NCI-H2107 treated with DMSO at 0.1 percent for 48 hours (cell line): ENCODE measurements around the gene CRK.

Experiments
- DNase-seq: peaks from one replicate; lab custom pipeline; 2025; ENCODE audit not compliant: unreplicated experiment; lab: John Stamatoyannopoulos, UW

CRK gene

GRCh38 chr17:1486802-1487695 is 31.0 kb upstream of the CRK start:
- no peak for DNase-seq

DNA sequence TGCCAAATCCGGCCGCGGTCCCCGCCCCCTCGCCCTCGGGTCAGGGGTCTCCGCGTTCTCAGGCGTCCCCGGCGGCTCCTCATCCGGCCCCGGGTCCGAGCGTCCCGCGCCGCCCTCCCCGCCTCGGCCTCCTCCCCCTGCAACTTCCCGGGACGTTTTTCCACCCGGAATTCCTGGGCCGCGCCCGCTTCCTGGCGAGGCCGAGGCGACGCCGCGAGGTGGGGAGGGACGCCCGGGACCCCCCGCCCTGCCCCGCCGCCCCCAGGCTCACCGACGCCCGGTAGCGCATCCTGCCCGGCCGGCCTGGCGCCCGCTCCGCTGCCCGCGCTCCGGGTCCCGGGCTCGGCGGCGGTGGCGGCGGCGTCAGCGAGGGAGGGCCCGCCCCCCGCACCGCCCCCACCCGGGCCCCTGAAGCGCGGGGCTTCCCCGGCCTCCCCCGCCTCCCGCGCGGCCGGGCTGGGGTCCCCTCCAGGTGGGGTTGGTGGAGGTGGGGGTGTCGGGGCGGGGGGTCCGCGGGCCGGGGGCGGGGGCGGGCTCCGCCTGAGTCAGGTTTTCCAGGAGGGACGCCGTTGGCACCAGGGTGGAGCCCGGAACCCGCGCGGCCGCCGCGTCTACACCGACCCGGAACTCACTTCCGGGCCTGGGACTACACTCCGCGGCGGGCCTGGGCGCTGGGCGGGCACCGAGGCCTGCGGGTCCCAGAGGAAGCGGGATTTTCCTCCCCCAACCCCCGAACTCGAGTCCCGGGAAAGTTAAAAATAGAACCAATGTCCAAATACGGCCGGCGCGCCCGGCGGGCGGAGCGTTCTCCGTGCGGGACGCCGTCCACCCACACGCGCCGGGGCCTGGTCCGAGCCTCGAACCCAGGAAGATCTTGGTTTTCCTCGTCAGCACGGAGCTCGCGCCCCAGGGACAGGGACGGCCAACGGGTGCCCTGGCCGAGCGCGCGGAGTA is 29.7 kb upstream of the CRK start:
- no peak for DNase-seq

- no peak for DNase-seq
Observed at GRCh38 chr17:1484676-1485422, 28.8 kb upstream of the CRK start.

- no peak for DNase-seq
Observed at GRCh38 chr17:1484060-1484535, 28.1 kb upstream of the CRK start.

- DNase-seq = no peak
Observed at GRCh38 chr17:1482680-1483079, 26.6 kb upstream of the CRK start.

- no peak for DNase-seq
Observed at GRCh38 chr17:1481736-1482135, 25.7 kb upstream of the CRK start.

DNA sequence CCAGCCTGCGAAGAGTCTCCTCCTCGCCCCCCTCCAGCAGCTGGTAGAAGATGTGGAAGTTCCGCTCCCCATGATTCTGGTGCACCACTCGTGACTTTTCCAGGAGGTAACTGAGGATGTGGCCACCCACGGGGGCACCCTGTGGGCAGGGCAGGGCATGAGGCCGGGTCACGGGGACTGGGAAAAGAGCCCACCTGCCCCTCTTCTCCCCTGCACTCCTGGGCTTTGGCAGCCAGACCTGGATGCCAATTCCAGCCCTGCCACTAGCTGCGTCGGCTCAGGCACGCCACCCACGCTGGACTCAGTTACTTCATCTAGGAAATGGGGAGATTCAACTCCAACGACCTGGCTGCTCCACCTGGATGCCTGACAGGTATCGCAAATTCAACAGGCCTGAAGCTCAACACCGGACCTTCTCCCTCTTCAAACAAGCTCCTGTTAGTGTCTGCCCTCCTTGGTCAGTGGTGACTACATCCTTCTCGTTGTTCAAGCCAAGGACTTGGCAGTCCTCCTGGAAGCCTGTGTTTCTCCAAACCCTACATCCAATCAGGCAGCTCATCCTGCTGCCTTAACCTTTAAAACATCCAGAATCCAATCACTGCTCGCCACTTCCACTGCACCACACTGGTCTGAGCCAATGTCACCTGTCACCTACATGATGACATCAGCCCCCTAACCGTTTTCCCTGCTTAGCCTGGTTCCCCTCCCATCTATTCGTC is 24.9 kb upstream of the CRK start:
- DNase-seq = no peak

DNA sequence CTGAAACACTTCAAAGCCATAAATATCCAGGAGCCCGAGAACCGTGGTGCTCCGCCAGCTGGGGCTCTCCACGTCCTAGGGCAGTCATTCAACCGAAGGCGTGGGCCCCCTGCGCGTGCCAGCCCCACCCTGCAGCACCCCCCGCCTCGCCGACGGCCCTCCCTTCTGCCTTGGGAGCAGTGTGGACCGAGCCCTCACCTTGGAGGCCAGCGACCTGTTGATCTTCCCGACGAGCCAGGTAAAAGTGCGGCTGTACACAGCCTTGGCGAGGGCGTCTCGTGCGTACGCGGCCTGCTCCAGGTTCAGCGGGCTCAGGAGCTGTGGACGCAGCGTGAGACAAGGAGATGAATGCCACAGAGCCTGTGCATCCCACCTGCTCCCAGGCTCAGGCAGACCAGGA is 22.4 kb upstream of the CRK start:
- no peak for DNase-seq

GRCh38 chr17:1475321-1475854 is 19.4 kb upstream of the CRK start:
- DNase-seq = no peak

DNA sequence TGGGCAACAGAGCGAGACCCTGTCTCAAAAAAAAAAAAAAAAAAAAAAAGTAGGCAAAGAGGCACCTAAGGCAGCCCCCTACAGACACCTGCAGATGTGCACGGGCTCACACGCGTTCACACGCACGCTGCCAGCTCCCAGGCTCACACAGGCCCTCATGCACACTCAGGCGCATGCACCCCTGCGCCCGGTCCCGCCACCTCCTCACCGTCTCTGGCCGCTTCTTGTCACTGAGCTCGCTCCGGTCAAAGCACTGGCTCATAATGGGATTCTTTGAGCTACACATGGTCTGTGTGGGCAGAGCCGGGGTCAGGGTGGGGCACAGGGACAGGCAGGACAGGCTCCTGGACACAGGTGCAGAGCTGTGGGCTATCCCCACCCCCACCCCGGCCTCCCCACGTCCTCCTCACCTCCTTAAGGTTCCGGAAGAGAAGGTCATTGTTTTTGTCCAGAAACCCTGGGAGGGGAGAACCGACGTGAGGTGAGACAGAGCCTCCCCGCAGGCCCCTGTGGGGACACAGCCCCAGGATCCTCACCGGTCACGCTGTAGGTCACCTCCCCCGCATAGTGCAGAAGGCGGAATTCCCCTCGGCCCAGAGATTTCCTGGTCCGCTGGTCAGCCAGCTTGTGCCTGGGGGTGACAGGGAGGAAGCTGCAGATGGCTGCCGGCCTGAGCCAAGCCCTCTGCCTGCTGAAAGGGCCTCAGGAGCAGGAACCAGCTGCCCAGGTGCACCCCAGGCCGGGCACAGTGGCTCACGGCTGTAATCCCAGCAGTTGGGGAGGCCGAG is 18.6 kb upstream of the CRK start:
- DNase-seq = no peak

DNA sequence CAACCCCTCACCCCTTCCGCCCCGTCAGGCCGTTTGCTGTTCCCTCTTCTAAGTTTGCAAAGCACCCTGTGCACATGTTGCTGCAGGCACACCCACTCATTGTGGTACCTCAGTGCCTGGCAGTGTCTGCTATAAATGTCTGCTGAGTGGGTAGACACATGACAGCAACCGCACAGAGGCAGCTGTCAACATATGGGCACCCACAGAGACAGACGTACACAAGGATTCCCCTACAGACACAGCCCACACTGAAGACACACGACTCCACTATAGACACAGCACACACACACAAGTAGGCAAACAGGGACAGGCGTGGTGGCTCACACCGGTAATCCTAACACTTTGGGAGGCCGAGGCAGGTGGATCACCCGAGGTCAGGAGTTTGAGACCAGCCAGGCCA is 17.8 kb upstream of the CRK start:
- no peak for DNase-seq

GRCh38 chr17:1473170-1473569 is 17.1 kb upstream of the CRK start:
- no peak for DNase-seq

GRCh38 chr17:1471911-1472821 is 16.1 kb upstream of the CRK start:
- no peak for DNase-seq

- no peak for DNase-seq
Observed at GRCh38 chr17:1471490-1471889, 15.5 kb upstream of the CRK start.

DNA sequence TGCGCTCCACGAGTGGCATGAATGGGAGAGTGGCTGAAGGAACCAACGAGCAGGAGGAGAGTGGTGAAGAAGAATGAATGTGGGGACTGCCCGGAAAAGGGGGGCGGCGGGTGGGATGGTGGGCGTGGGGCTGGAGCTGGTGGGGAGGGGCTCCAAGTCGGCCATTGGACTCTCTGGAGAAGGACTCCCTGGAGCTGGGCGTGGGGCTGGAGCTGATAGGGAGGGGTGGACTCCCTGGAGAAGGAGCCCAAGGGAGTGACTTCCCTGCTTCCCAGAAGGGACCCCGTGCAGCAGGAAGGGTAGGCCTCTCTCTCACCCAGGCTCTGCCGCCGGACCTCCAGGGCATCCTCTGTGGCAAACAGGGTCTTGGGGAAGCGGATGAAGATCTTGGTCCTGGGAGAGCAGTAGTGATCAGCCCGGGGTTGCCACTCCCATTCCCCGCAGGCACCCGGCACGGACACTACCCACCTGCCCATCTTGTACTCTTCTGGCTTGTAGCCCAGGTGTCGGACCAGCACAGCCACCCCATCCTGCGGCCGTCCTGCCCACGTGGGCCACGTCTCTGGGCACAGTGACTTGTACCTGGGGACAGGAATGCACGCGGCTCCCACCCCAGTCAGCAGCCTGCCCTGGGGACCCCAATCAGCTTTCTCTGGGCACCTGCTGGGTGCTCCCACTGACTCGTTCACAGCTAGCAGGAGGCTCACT is 14.9 kb upstream of the CRK start:
- DNase-seq = no peak

DNA sequence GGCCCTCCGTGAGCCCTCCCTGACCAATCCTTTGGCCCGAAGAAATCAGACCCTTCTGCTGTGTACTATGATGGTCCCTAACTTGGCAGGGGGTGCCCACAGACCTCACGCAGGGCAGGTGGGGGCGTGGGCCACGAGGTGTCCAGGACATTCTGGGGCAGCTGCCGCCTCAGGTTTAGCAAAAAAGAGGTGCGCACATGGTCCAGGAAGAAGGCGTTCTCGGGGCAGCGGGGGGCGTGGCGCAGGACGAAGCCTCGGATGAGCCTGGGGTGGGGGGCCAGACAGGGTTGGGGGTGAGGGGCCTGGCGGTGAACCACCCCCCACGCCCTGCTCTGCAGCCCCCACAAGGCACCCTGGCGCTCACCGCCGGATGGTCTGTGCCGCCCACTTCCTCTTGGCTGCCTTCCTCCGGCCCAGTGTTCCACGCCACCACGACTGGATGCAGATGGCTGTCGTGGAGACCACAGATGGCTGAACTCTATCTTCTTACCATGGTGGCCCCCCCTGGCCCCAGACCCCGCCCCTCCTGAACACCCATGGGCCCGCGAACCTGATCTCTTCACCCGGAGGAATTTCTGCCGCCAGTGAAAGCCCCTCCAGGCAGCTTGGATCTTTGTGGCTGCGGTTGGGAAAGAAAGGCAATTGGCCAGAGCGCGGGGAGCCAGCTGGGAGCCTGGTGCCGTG is 14.2 kb upstream of the CRK start:
- DNase-seq = no peak

DNA sequence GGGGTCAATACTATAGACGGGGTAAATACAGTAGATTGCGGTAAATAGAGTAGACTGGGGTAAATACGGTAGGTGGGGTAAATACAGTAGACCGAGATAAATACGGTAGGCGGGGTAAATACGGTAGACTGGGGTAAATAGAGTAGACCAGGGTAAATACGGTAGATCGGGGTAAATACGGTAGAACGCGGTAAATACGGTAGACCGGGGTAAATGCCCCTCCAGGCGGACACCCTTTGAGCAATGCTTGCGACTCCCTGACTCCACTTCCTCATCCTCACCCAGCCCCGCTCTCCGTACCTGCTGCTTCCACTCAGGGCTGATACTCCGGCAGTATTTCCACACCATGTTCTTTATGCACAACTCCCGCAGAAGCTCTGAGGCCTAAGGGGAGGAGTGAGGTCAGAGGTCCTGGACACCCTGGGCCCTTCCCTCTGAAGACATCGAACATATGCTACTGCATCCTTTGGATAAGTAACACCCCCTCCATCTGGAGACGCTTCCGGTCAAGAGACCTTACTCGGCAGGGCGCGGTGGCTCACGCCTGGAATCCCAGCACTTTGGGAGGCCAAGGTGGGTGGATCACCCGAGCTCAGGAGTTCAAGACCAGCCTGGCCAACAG is 13.3 kb upstream of the CRK start:
- no peak for DNase-seq
